ENCODE results near the gene HS6ST1. TPM values are rescaled to one million over a fixed set of nuclear protein-coding genes. Genes with fewer than 3 reads are reported as not detected.

Gene HS6ST1
- total RNA-seq, 1 donor from 2014 or later, result 19.2 TPM

- no peak for TF ChIP-seq CTCF (IDR thresholded peaks at IDR 0.05; ENCODE audit: insufficient read depth, low read length, severe bottlenecking)
- no peak for FAIRE-seq
- DNase-seq (ENCODE audit: low read depth), result no peak
- no peaks in the 10 kb centered on the region for H3K36me3 ChIP-seq (ENCODE audit: control insufficient read depth, insufficient read depth, low read length)
- H3K27me3 ChIP-seq (ENCODE audit: control insufficient read depth, insufficient read depth, low read length), result no peaks in the 10 kb centered on the region
- no peak overlapping the region for H3K4me3 ChIP-seq (ENCODE audit: low read depth, low read length)
These were observed 41.2 kb upstream of the HS6ST1 start for GRCh38 chr2:128359841-128360240.

GRCh38 chr2:128358941-128359731, 40.5 kb upstream of the HS6ST1 start:
- DNase-seq (ENCODE audit: low read depth), result no peak
- no peak for FAIRE-seq

GRCh38 chr2:128357506-128358370, 39.1 kb upstream of the HS6ST1 start:
- Histone ChIP-seq H3K36me3 (ENCODE audit: control insufficient read depth, insufficient read depth, low read length) (no peaks in the 10 kb centered on the region), H3K27me3 (ENCODE audit: control insufficient read depth, insufficient read depth, low read length) (no peaks in the 10 kb centered on the region), H3K4me3 (ENCODE audit: low read depth, low read length) (no peak overlapping the region)
- FAIRE-seq (peak; percentile 50), DNase-seq (ENCODE audit: low read depth) (no peak)
- no peak for TF ChIP-seq CTCF (IDR thresholded peaks at IDR 0.05; ENCODE audit: insufficient read depth, low read length, severe bottlenecking)

More at GRCh38 chr2:128358941-128359731, 40.5 kb upstream of the HS6ST1 start:
- H3K36me3 ChIP-seq (ENCODE audit: control insufficient read depth, insufficient read depth, low read length), result no peaks in the 10 kb centered on the region
- TF ChIP-seq CTCF (IDR thresholded peaks at IDR 0.05; ENCODE audit: insufficient read depth, low read length, severe bottlenecking), result no peak
- no peaks in the 10 kb centered on the region for H3K27me3 ChIP-seq (ENCODE audit: control insufficient read depth, insufficient read depth, low read length)
- H3K4me3 ChIP-seq (ENCODE audit: low read depth, low read length), result no peak overlapping the region

- no peaks in the 10 kb centered on the region for H3K36me3 ChIP-seq (ENCODE audit: control insufficient read depth, insufficient read depth, low read length)
- H3K27me3 ChIP-seq (ENCODE audit: control insufficient read depth, insufficient read depth, low read length), result no peaks in the 10 kb centered on the region
- no peak for FAIRE-seq
- no peak for DNase-seq (ENCODE audit: low read depth)
- TF ChIP-seq CTCF (IDR thresholded peaks at IDR 0.05; ENCODE audit: insufficient read depth, low read length, severe bottlenecking), result no peak
- no peak overlapping the region for H3K4me3 ChIP-seq (ENCODE audit: low read depth, low read length)
These were observed 37.5 kb upstream of the HS6ST1 start for GRCh38 chr2:128356127-128356526.

GRCh38 chr2:128354726-128355470, 36.2 kb upstream of the HS6ST1 start:
- DNase-seq (ENCODE audit: low read depth), result no peak
- Histone ChIP-seq H3K4me3 (ENCODE audit: low read depth, low read length) (no peak overlapping the region), H3K27me3 (ENCODE audit: control insufficient read depth, insufficient read depth, low read length) (no peaks in the 10 kb centered on the region), H3K36me3 (ENCODE audit: control insufficient read depth, insufficient read depth, low read length) (no peaks in the 10 kb centered on the region)
- TF ChIP-seq CTCF (IDR thresholded peaks at IDR 0.05; ENCODE audit: insufficient read depth, low read length, severe bottlenecking), result no peak
- no peak for FAIRE-seq
